C4-2B (cell line): ENCODE measurements around the gene ANO3.

Experiments used
- ZFX ChIP-seq: fragments of 450-650 bp; IDR thresholded peaks from 2 replicates; pipeline ENCODE4 v1.6.1; 2017
- TF ChIP-seq, protein P1 (sequence below): fragments of 450-650 bp; conservative IDR thresholded peaks from 2 replicates; pipeline ENCODE4 v1.5.1; 2017; ENCODE audit warnings: mild to moderate bottlenecking

DNA sequence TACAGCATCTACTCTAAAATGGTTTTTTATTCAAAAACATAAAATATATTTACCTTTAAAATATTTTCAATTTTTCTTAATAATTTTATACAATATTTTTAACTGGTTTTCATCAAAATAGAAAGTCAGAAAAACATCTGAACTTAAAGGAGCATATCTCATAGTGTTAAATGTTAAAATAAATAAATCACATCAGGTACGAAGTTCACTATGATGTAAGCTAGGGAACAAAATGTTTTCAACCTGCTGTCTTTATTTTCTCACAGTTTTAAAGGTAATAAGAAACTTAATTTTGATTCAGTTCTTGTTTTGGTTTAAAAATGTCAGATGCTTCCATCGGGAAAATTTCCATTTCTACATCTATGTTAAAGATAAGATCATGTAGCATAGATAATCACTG is 142.5 kb downstream of the ANO3 start:
- TF ChIP-seq, protein P1, sequence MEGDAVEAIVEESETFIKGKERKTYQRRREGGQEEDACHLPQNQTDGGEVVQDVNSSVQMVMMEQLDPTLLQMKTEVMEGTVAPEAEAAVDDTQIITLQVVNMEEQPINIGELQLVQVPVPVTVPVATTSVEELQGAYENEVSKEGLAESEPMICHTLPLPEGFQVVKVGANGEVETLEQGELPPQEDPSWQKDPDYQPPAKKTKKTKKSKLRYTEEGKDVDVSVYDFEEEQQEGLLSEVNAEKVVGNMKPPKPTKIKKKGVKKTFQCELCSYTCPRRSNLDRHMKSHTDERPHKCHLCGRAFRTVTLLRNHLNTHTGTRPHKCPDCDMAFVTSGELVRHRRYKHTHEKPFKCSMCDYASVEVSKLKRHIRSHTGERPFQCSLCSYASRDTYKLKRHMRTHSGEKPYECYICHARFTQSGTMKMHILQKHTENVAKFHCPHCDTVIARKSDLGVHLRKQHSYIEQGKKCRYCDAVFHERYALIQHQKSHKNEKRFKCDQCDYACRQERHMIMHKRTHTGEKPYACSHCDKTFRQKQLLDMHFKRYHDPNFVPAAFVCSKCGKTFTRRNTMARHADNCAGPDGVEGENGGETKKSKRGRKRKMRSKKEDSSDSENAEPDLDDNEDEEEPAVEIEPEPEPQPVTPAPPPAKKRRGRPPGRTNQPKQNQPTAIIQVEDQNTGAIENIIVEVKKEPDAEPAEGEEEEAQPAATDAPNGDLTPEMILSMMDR: no peak
- TF ChIP-seq ZFX: no peak
